ENCODE results near the gene KCND1. TPM values are rescaled to one million over a fixed set of nuclear protein-coding genes. Genes with fewer than 3 reads are reported as not detected.
"Not testable (repeated sequence)": the region's sequence is repeated elsewhere in the genome, so short reads cannot be mapped to it uniquely, and the experiment has no call there.

Gene KCND1
- total RNA-seq, 4 donors from 2014 or later, result 2.1 to 7.5 (median 4.2) TPM

DNA sequence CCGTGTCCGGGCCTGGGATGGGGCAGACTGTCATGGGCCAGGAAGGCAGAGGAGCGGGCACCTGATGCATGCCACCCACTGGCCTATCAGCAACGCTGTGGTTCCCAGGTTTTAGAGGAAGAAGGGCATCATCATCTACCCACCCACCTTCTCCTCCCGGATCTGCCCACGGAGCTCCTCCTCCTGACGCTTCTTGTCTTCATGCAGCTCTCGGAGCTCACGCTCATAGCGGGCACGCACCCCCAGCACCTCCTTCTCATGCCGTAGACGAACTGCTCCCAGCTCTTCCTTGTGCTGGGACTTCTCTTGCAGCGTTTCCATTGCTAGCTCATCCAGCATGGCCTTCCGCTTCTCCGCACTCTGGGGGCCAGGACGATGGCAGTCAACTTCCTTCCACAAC lies 11.4 kb upstream of the KCND1 start:
- peaks cover 0 to 72% (median 0%) of the 10 kb centered on the region in 3 donors for H3K36me3 ChIP-seq
- TF ChIP-seq, protein P1, sequence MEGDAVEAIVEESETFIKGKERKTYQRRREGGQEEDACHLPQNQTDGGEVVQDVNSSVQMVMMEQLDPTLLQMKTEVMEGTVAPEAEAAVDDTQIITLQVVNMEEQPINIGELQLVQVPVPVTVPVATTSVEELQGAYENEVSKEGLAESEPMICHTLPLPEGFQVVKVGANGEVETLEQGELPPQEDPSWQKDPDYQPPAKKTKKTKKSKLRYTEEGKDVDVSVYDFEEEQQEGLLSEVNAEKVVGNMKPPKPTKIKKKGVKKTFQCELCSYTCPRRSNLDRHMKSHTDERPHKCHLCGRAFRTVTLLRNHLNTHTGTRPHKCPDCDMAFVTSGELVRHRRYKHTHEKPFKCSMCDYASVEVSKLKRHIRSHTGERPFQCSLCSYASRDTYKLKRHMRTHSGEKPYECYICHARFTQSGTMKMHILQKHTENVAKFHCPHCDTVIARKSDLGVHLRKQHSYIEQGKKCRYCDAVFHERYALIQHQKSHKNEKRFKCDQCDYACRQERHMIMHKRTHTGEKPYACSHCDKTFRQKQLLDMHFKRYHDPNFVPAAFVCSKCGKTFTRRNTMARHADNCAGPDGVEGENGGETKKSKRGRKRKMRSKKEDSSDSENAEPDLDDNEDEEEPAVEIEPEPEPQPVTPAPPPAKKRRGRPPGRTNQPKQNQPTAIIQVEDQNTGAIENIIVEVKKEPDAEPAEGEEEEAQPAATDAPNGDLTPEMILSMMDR (IDR thresholded peaks at IDR 0.05), result no peak
- TF ChIP-seq EP300 (IDR thresholded peaks at IDR 0.05), result no peak
- no peak for TF ChIP-seq POLR2A (IDR thresholded peaks at IDR 0.05)
- WGBS, 2 donors, result 87 to 90% methylated on average over 15 to 17 of the region's 17 CpGs
- H3K27ac ChIP-seq, result no peak overlapping the region
- no peak for DNase-seq (ENCODE audit: low spot score in 2 of 2)
- H3K4me1 ChIP-seq, result no peaks in the 10 kb centered on the region
- no peaks in the 10 kb centered on the region for H3K9me3 ChIP-seq
- no peaks in the 10 kb centered on the region for H3K27me3 ChIP-seq
- H3K4me3 ChIP-seq, result no peak overlapping the region

DNA sequence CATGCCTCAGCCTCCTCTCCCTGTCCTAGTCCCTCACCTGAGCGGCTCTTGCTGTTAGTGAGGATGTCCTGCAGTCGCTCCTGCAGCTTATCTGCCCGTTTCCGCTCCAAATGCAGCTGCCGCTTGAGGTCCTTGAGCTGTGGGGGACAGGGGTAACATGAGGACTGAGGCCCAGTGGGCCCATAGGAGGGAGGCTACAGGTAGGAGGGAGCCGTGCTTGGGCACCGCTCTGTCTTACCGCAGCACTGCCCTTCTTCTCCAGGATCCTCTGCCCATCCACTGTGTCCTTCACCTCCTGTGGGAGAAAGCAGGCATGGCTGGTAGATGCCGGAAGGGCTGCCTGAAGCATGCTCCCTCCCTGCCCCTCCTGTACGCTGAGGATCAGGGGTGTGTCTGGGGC lies 9.5 kb upstream of the KCND1 start:
- WGBS, 2 donors, result 88 to 95% methylated on average over 8 to 10 of the region's 10 CpGs
- DNase-seq (ENCODE audit: low spot score in 2 of 2), result no peak
- no peak overlapping the region for H3K4me3 ChIP-seq
- H3K27me3 ChIP-seq, result no peaks in the 10 kb centered on the region
- no peak for TF ChIP-seq EP300 (IDR thresholded peaks at IDR 0.05)
- TF ChIP-seq POLR2A (IDR thresholded peaks at IDR 0.05), result no peak
- TF ChIP-seq, protein P1 (IDR thresholded peaks at IDR 0.05), result no peak
- no peak overlapping the region for H3K27ac ChIP-seq
- H3K36me3 ChIP-seq, result peaks cover 0 to 69% (median 0%) of the 10 kb centered on the region in 3 donors
- no peaks in the 10 kb centered on the region for H3K4me1 ChIP-seq
- no peaks in the 10 kb centered on the region for H3K9me3 ChIP-seq

DNA sequence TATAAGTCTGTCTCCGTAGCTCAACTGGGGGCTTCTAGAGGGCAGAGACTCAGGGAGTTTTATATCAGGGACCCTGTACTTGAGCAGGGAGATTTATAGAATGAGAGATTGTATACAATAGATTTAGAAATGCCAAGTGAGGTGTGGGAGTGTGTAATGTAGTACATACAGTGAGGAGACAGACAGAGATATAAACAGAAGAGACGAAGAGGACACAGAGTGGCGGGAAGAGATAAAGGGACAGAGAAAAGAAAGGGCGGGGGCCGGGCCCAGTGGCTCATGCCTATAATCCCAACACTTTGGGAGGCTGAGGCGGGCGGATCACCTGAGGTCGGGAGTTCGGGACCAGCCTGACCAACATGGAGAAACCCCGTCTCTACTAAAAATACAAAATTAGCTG lies 8.7 kb upstream of the KCND1 start:
- H3K27me3 ChIP-seq; H3K4me1 ChIP-seq; DNase-seq (ENCODE audit: low spot score in 2 of 2); H3K27ac ChIP-seq; H3K4me3 ChIP-seq; H3K9me3 ChIP-seq: not testable (repeated sequence)
- 84 to 88% methylated on average over 10 of the region's 10 CpGs for WGBS, 2 donors
- peaks cover 0 to 77% (median 0%) of the 10 kb centered on the region in 3 donors for H3K36me3 ChIP-seq

DNA sequence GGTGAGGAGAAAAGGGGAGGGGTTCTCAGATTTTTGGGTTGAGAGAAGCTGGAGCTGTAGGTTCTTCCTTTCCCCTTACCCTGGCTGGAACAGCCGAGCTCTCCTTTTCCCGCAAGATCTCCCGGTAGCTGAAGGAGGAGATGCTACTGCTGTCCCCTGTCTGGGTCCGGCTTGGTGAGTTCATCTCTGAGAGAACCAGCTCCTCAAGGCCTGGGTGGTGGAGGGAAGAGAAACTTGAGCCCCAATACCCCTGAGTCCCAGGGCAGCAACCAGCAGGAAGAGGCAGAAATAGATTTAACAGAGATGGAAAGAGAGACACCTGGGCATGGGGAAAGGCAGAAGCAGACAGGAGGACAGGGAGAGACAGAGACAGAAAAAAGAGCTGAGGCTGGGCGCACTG lies 6.6 kb upstream of the KCND1 start:
- Histone ChIP-seq H3K4me3 (no peak overlapping the region), H3K27ac (no peak overlapping the region), H3K36me3 (peaks cover 0 to 80% (median 0%) of the 10 kb centered on the region in 3 donors), H3K4me1 (no peaks in the 10 kb centered on the region), H3K9me3 (no peaks in the 10 kb centered on the region), H3K27me3 (no peaks in the 10 kb centered on the region)
- WGBS, 2 donors, result 92 to 96% methylated on average over 4 to 5 of the region's 5 CpGs
- TF ChIP-seq EP300 (IDR thresholded peaks at IDR 0.05) (no peak), POLR2A (IDR thresholded peaks at IDR 0.05) (no peak)
- TF ChIP-seq, protein P1 (IDR thresholded peaks at IDR 0.05), result no peak
- DNase-seq (ENCODE audit: low spot score in 2 of 2), result no peak

DNA sequence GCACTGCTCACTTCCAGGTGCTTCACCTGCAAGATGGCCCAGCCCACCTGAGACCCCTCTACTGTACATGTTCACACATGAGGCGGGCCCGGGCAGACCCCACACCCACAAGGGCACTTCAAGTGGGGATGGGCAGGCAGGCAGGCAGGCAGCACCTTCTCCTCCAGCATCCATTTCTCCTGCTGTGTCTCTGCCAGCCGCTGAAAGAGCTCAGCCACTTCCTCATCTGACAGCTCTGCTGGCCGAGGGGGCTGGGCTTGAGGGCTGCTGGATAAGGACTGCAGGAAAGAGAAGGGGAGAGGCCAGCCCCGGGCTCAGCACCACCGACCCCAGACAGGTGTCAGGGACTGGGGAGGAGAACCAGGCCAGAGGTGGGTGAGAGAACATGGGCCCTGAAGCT lies 4.4 kb upstream of the KCND1 start:
- H3K9me3 ChIP-seq, result no peaks in the 10 kb centered on the region
- H3K4me1 ChIP-seq, result peaks cover 0 to 11% (median 0%) of the 10 kb centered on the region in 4 donors
- no peak for DNase-seq (ENCODE audit: low spot score in 2 of 2)
- H3K27me3 ChIP-seq, result no peaks in the 10 kb centered on the region
- H3K36me3 ChIP-seq, result peaks cover 0 to 58% (median 0%) of the 10 kb centered on the region in 3 donors
- H3K4me3 ChIP-seq, result no peak overlapping the region
- H3K27ac ChIP-seq, result no peak overlapping the region
- 37 to 85% methylated on average over 3 to 6 of the region's 6 CpGs for WGBS, 2 donors
- TF ChIP-seq EP300 (IDR thresholded peaks at IDR 0.05), result no peak
- TF ChIP-seq, protein P1 (IDR thresholded peaks at IDR 0.05), result no peak

DNA sequence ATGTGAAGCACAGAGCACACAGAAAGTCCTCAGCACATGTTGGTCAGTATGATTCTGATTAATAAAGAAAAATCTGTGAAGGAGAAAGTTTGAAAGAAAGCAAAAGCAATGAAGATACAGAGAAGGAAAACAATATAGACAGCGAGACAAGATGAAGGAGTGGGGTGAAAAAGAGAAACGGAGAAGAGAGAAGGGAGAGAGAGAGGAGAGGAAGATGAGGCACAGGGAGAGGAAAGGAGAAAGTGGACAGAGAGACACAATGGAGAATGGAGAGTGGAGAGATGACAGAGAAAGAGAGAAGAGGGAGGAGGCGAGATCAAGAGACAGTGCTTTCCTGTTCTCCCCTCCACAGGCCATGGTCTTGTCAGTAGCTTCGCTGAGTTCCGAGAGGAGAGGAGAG lies 3.9 kb upstream of the KCND1 start:
- Histone ChIP-seq H3K4me3 (no peak overlapping the region), H3K9me3 (no peaks in the 10 kb centered on the region), H3K36me3 (peaks cover 0 to 53% (median 0%) of the 10 kb centered on the region in 3 donors), H3K4me1 (peaks cover 0 to 11% (median 0%) of the 10 kb centered on the region in 4 donors), H3K27me3 (no peaks in the 10 kb centered on the region), H3K27ac (no peak overlapping the region)
- TF ChIP-seq, protein P1 (IDR thresholded peaks at IDR 0.05), result no peak
- TF ChIP-seq EP300 (IDR thresholded peaks at IDR 0.05), result no peak
- TF ChIP-seq POLR2A (IDR thresholded peaks at IDR 0.05), result no peak
- WGBS, 2 donors, result 85 to 88% methylated on average over 5 of the region's 5 CpGs
- no peak for DNase-seq (ENCODE audit: low spot score in 2 of 2)

Data from tibial nerve (tissue), 4 donors.